NCI-H1417 (cell line): ENCODE measurements around the gene ANKRD17.

Experiments
- DNase-seq, 3 experiments: peaks; one replicate each; lab custom pipeline; 2025; lab: John Stamatoyannopoulos, UW

Gene ANKRD17

GRCh38 chr4:73104695-73105094 is 153.9 kb downstream of the ANKRD17 start:
- DNase-seq: no peak

GRCh38 chr4:73103799-73104503 is 154.6 kb downstream of the ANKRD17 start:
- DNase-seq: no peak

- DNase-seq: no peak
Observed at GRCh38 chr4:73099143-73099542, 159.5 kb downstream of the ANKRD17 start.

GRCh38 chr4:73098713-73099112 is 159.9 kb downstream of the ANKRD17 start:
- DNase-seq: no peak

- no peak for DNase-seq
Observed at GRCh38 chr4:73098016-73098415, 160.6 kb downstream of the ANKRD17 start.

- no peak for DNase-seq
Observed at GRCh38 chr4:73092868-73093267, 165.7 kb downstream of the ANKRD17 start.

- no peak for DNase-seq
Observed at GRCh38 chr4:73090738-73091137, 167.9 kb downstream of the ANKRD17 start.

- DNase-seq: no peak
Observed at GRCh38 chr4:73087871-73088270, 170.7 kb downstream of the ANKRD17 start.

GRCh38 chr4:73086095-73086868 is 172.3 kb downstream of the ANKRD17 start:
- DNase-seq: no peak

- no peak for DNase-seq
Observed at GRCh38 chr4:73080789-73081188, 177.8 kb downstream of the ANKRD17 start.

- DNase-seq: no peak
Observed at GRCh38 chr4:73075832-73076231, 182.8 kb downstream of the ANKRD17 start.

GRCh38 chr4:73070074-73070390 is 188.6 kb downstream of the ANKRD17 start:
- peak in 1 of 3 experiments; percentile 88 for DNase-seq

- peak; percentile 96 to 99 (median 99) for DNase-seq
Observed at GRCh38 chr4:73069338-73070073, 189.1 kb downstream of the ANKRD17 start, which contains the start of gene COX18. Gene COX18, minus strand, starts transcription at chr4:73069716. Its CDS starts 67 bp downstream, at chr4:73069649.

GRCh38 chr4:73068491-73069337 is 189.9 kb downstream of the ANKRD17 start:
- peak; percentile 60 to 84 (median 75) for DNase-seq

GRCh38 chr4:73067971-73068394 is 190.6 kb downstream of the ANKRD17 start:
- DNase-seq: peak in 1 of 3 experiments; percentile 43

- DNase-seq: no peak
Observed at GRCh38 chr4:73066928-73067327, 191.7 kb downstream of the ANKRD17 start.

GRCh38 chr4:73066445-73066844 is 192.2 kb downstream of the ANKRD17 start:
- DNase-seq: no peak

GRCh38 chr4:73064536-73064935 is 194.1 kb downstream of the ANKRD17 start:
- no peak for DNase-seq

GRCh38 chr4:73055241-73055897 is 203.2 kb downstream of the ANKRD17 start:
- no peak for DNase-seq

GRCh38 chr4:73053974-73054480 is 204.6 kb downstream of the ANKRD17 start:
- DNase-seq: no peak

- no peak for DNase-seq
Observed at GRCh38 chr4:73053076-73053475, 205.5 kb downstream of the ANKRD17 start.
